Mesothelial cell of epicardium (in vitro differentiated cells): ENCODE data around the gene FAM83D. TPM values are rescaled to one million over a fixed set of nuclear protein-coding genes. Genes with fewer than 3 reads are reported as not detected.
"Not testable (repeated sequence)": the region's sequence is repeated elsewhere in the genome, so short reads cannot be mapped to it uniquely, and the experiment has no call there.

Source experiments
- DNase-seq, 2 experiments: peaks; one replicate each; pipeline ENCODE4 v3.0.0; 2021; ENCODE audit warnings: low spot score in 2 of 2; ENCODE audit not compliant: unreplicated experiment in 2 of 2
- H3K27ac Mint-ChIP-seq: 2 replicates; pipeline ENCODE4 v1.8.0; 2021; ENCODE audit warnings: mixed read lengths
- H3K27me3 Mint-ChIP-seq: 2 replicates; pipeline ENCODE4 v1.8.0; 2021; ENCODE audit warnings: low read depth, mixed read lengths
- H3K36me3 Mint-ChIP-seq: 2 replicates; pipeline ENCODE4 v1.8.0; 2021; ENCODE audit warnings: mixed read lengths
- H3K4me1 Mint-ChIP-seq: 2 replicates; pipeline ENCODE4 v1.8.0; 2021; ENCODE audit warnings: mixed read lengths
- H3K4me3 Mint-ChIP-seq: 2 replicates; pipeline ENCODE4 v1.8.0; 2021; ENCODE audit warnings: mild to moderate bottlenecking, moderate library complexity, mixed read lengths
- H3K9me3 Mint-ChIP-seq: 2 replicates; pipeline ENCODE4 v1.8.0; 2021; ENCODE audit warnings: mixed read lengths
- total RNA-seq: library from RNA; stranded (reverse); gene quantifications from 3 replicates; pipeline ENCODE4 v1.2.1, GENCODE V29; 2021
- TF ChIP-seq, protein P1 (sequence below): fragments of 200-600 bp; sonication (generic); IDR thresholded peaks from one replicate; pipeline ENCODE4 v1.5.0; 2021; ENCODE audit warnings: antibody characterized with exemption; ENCODE audit not compliant: unreplicated experiment

FAM83D gene
- total RNA-seq, 1 donor from 2014 or later: 11.5 TPM

DNA sequence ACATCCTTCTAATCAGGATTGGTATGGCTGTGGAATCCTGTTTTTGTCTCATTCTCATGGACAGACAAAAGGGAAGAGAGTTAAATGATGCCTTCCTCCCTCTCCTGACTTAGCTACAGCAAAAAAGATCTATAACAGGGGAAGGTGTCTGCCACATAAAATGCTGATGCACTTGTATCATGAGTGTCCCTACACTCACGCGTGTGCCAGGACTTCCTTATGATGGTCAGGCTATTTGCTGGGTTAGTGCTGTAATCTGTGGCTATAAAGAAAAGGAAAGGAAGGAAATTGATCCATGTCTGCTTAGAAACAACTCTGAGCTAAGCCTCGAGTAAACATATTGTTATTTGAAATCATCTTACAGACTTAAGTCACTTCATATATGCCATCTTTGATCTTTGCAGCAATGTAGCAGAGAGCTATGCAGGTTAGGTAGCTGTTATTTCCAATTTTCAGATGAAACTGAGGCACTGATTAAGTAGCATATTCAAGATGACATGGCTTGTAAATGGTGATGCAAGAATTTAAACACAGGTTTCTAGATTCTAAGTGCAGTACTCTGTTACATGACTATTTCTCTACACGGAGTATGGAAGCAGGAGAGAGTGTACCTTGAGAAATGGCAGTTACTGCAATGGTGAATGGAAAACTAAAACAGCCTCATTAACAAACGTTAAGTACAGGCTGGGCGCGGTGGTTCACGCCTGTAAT is 27.6 kb downstream of the FAM83D start:
- H3K27me3 Mint-ChIP-seq: no peaks in the 10 kb centered on the region
- H3K27ac Mint-ChIP-seq: no peak overlapping the region
- H3K36me3 Mint-ChIP-seq: peaks cover 11% of the 10 kb centered on the region
- H3K4me1 Mint-ChIP-seq: no peaks in the 10 kb centered on the region
- DNase-seq: no peak
- TF ChIP-seq, protein P1, sequence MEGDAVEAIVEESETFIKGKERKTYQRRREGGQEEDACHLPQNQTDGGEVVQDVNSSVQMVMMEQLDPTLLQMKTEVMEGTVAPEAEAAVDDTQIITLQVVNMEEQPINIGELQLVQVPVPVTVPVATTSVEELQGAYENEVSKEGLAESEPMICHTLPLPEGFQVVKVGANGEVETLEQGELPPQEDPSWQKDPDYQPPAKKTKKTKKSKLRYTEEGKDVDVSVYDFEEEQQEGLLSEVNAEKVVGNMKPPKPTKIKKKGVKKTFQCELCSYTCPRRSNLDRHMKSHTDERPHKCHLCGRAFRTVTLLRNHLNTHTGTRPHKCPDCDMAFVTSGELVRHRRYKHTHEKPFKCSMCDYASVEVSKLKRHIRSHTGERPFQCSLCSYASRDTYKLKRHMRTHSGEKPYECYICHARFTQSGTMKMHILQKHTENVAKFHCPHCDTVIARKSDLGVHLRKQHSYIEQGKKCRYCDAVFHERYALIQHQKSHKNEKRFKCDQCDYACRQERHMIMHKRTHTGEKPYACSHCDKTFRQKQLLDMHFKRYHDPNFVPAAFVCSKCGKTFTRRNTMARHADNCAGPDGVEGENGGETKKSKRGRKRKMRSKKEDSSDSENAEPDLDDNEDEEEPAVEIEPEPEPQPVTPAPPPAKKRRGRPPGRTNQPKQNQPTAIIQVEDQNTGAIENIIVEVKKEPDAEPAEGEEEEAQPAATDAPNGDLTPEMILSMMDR: no peak
- no peak overlapping the region for H3K4me3 Mint-ChIP-seq
- no peaks in the 10 kb centered on the region for H3K9me3 Mint-ChIP-seq

- Mint-ChIP-seq H3K4me1 (peaks cover 9% of the 10 kb centered on the region), H3K27ac (no peak overlapping the region), H3K4me3 (no peak overlapping the region), H3K27me3 (no peaks in the 10 kb centered on the region), H3K9me3 (no peaks in the 10 kb centered on the region), H3K36me3 (peaks cover 3% of the 10 kb centered on the region)
- DNase-seq: no peak
- TF ChIP-seq, protein P1: no peak
Measured at GRCh38 chr20:38957235-38957876, 31.1 kb downstream of the FAM83D start.

DNA sequence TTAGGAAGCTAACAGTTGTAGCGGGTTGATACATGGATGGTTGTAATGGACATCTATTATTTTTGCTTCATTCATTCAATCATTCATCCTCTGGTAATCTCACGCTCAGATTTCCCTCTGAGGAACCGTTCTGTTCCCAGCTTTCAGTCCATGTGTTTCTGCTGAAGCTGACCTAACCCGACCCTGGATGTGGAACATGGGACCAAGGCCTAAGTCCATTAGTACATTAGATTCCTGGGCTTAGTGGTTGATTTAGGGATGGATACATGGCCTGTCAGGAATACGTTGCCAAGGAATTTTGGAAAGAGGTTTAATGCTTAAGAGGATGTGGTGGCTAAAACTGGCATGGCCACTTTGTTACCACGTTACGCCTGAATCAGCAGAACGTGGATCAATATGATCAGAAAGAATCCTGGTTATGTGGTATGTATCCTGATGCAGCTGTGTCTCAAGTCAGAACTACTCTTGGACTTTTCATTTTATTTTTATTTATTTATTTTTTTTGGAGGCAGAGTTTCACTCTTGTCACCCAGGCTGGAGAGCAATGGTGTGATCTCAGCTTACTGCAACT is 31.8 kb downstream of the FAM83D start:
- H3K27ac Mint-ChIP-seq: no peak overlapping the region
- H3K36me3 Mint-ChIP-seq: peaks cover 3% of the 10 kb centered on the region
- no peaks in the 10 kb centered on the region for H3K27me3 Mint-ChIP-seq
- H3K4me3 Mint-ChIP-seq: no peak overlapping the region
- TF ChIP-seq, protein P1: no peak
- no peaks in the 10 kb centered on the region for H3K9me3 Mint-ChIP-seq
- H3K4me1 Mint-ChIP-seq: peaks cover 14% of the 10 kb centered on the region
- no peak for DNase-seq

- H3K4me3 Mint-ChIP-seq, H3K27ac Mint-ChIP-seq, DNase-seq, H3K9me3 Mint-ChIP-seq, H3K27me3 Mint-ChIP-seq, H3K36me3 Mint-ChIP-seq: not testable (repeated sequence)
- peaks cover 19% of the 10 kb centered on the region for H3K4me1 Mint-ChIP-seq
Measured at GRCh38 chr20:38960187-38960687, 34.0 kb downstream of the FAM83D start.

DNA sequence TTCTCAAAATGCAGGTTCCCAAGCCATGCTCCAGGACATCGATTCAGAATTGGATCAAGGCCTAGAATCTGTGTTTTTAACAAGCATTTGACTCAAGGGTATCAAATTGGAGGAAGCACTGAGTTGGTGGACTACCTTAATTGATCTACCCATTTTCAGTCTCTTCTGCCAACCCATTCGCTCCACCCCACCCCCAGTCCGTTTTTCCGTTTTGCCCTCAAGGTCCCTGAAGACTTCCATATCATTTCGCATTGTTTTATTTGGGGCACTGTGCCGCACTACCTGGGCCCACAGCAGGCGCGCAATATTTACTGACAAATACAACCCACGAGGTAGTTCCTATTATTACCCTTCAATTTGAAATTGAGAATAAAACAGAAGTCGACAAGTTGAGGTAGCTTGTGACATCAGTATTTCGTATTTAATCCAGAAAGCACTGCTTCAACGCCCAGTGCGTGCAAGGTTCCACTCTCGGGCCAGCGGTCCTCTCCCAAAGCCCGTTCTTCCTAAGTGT is 35.4 kb downstream of the FAM83D start:
- peaks cover 6% of the 10 kb centered on the region for H3K36me3 Mint-ChIP-seq
- H3K4me3 Mint-ChIP-seq: peak overlapping the region; percentile 94
- peaks cover 19% of the 10 kb centered on the region for H3K4me1 Mint-ChIP-seq
- TF ChIP-seq, protein P1: no peak
- H3K27me3 Mint-ChIP-seq: no peaks in the 10 kb centered on the region
- DNase-seq: no peak
- H3K9me3 Mint-ChIP-seq: no peaks in the 10 kb centered on the region
- H3K27ac Mint-ChIP-seq: peak overlapping the region; percentile 97
